GM08714 (cell line): ENCODE results near the gene LMNTD1.
"Not testable (repeated sequence)": the region's sequence is repeated elsewhere in the genome, so short reads cannot be mapped to it uniquely, and the experiment has no call there.

Experiments used
- H3K4me3 ChIP-seq: fragments of 200-500 bp; sonication (Bioruptor generic); 2 replicates; pipeline ENCODE4 v1.5.1; 2014; ENCODE audit warnings: mild to moderate bottlenecking, low read length, inconsistent platforms
- ZNF274 ChIP-seq: IDR thresholded peaks from 2 replicates; pipeline ENCODE4 v1.6.1; 2012; ENCODE audit warnings: mild to moderate bottlenecking, low read depth, low read length

The LMNTD1 gene

GRCh38 chr12:25518512-25518911 is 34.6 kb downstream of the LMNTD1 start:
- no peak overlapping the region for H3K4me3 ChIP-seq
- no peak for TF ChIP-seq ZNF274

GRCh38 chr12:25504744-25505143 is 48.3 kb downstream of the LMNTD1 start:
- H3K4me3 ChIP-seq: no peak overlapping the region
- no peak for TF ChIP-seq ZNF274

- no peak for TF ChIP-seq ZNF274
Measured at GRCh38 chr12:25503666-25504065, 49.4 kb downstream of the LMNTD1 start.

GRCh38 chr12:25502596-25502995 is 50.5 kb downstream of the LMNTD1 start:
- no peak overlapping the region for H3K4me3 ChIP-seq
- no peak for TF ChIP-seq ZNF274

More at GRCh38 chr12:25503666-25504065, 49.4 kb downstream of the LMNTD1 start:
- H3K4me3 ChIP-seq: no peak overlapping the region

- no peak for TF ChIP-seq ZNF274
- no peak overlapping the region for H3K4me3 ChIP-seq
Measured at GRCh38 chr12:25502118-25502517, 51.0 kb downstream of the LMNTD1 start.

- no peak overlapping the region for H3K4me3 ChIP-seq
- no peak for TF ChIP-seq ZNF274
Measured at GRCh38 chr12:25501549-25501948, 51.5 kb downstream of the LMNTD1 start.

- no peak overlapping the region for H3K4me3 ChIP-seq
- no peak for TF ChIP-seq ZNF274
Measured at GRCh38 chr12:25500651-25501050, 52.4 kb downstream of the LMNTD1 start.

- TF ChIP-seq ZNF274: no peak
Measured at GRCh38 chr12:25497021-25497420, 56.1 kb downstream of the LMNTD1 start.

GRCh38 chr12:25496098-25496587 is 56.9 kb downstream of the LMNTD1 start:
- H3K4me3 ChIP-seq: no peak overlapping the region
- no peak for TF ChIP-seq ZNF274

More at GRCh38 chr12:25497021-25497420, 56.1 kb downstream of the LMNTD1 start:
- no peak overlapping the region for H3K4me3 ChIP-seq

- no peak for TF ChIP-seq ZNF274
- H3K4me3 ChIP-seq: no peak overlapping the region
Measured at GRCh38 chr12:25495331-25496097, 57.6 kb downstream of the LMNTD1 start.

GRCh38 chr12:25494926-25495325 is 58.2 kb downstream of the LMNTD1 start:
- TF ChIP-seq ZNF274: no peak
- no peak overlapping the region for H3K4me3 ChIP-seq

- TF ChIP-seq ZNF274: no peak
- no peak overlapping the region for H3K4me3 ChIP-seq
Measured at GRCh38 chr12:25493682-25494081, 59.4 kb downstream of the LMNTD1 start.

GRCh38 chr12:25491396-25492325 is 61.4 kb downstream of the LMNTD1 start:
- TF ChIP-seq ZNF274: no peak
- H3K4me3 ChIP-seq: no peak overlapping the region

- not testable (repeated sequence) for H3K4me3 ChIP-seq
Measured at GRCh38 chr12:25488956-25489870, 63.9 kb downstream of the LMNTD1 start.
